HEK293T (cell line): ENCODE measurements around the gene TMED4.

Experiments
- CTCF ChIA-PET: fragments of 350-600 bp; formaldehyde crosslinking; extraction: SDS; loops from one replicate; lab custom pipeline; 2021; ENCODE audit warnings: antibody characterized with exemption, inconsistent platforms; lab: Yijun Ruan, JAX
- POLR2A ChIA-PET: fragments of 350-600 bp; formaldehyde crosslinking; extraction: SDS; loops from one replicate; lab custom pipeline; 2020; ENCODE audit warnings: antibody characterized with exemption, inconsistent platforms; lab: Yijun Ruan, JAX
- DNase-seq: peaks from one replicate; pipeline ENCODE4 v3.0.0; 2012; ENCODE audit warnings: mixed read lengths; ENCODE audit errors: extremely low spot score
- ARNT ChIP-seq: fragments of 450-650 bp; IDR thresholded peaks from 2 replicates; pipeline ENCODE4 v1.6.1; 2017; ENCODE audit warnings: mild to moderate bottlenecking
- BHLHE40 ChIP-seq: fragments of 450-650 bp; IDR thresholded peaks from 2 replicates; pipeline ENCODE4 v1.6.1; 2016; ENCODE audit warnings: mild to moderate bottlenecking, moderate library complexity, borderline replicate concordance
- CTBP1 ChIP-seq: fragments of 450-650 bp; IDR thresholded peaks from 2 replicates; pipeline ENCODE4 v1.6.1; 2016; ENCODE audit warnings: borderline replicate concordance
- ELF4 ChIP-seq: fragments of 450-650 bp; IDR thresholded peaks from 2 replicates; pipeline ENCODE4 v1.6.1; 2017; ENCODE audit warnings: antibody characterized with exemption
- FOXA1 ChIP-seq: fragments of 450-650 bp; IDR thresholded peaks from 2 replicates; pipeline ENCODE4 v1.6.1; 2016; ENCODE audit warnings: mild to moderate bottlenecking
- FOXK2 ChIP-seq: fragments of 450-650 bp; IDR thresholded peaks from 2 replicates; pipeline ENCODE4 v1.6.1; 2016; ENCODE audit warnings: mild to moderate bottlenecking
- FOXM1 ChIP-seq: fragments of 450-650 bp; IDR thresholded peaks from 2 replicates; pipeline ENCODE4 v1.6.1; 2017; ENCODE audit warnings: mild to moderate bottlenecking, borderline replicate concordance
- HDGF ChIP-seq: fragments of 450-650 bp; IDR thresholded peaks from 2 replicates; pipeline ENCODE4 v1.6.1; 2017; ENCODE audit warnings: antibody characterized with exemption, borderline replicate concordance
- L3MBTL2 ChIP-seq: fragments of 450-650 bp; conservative IDR thresholded peaks from 2 replicates; pipeline ENCODE4 v1.6.1; 2016; ENCODE audit warnings: mild to moderate bottlenecking
- LEF1 ChIP-seq: fragments of 450-650 bp; IDR thresholded peaks from 2 replicates; pipeline ENCODE4 v1.6.1; 2017; ENCODE audit warnings: mild to moderate bottlenecking, borderline replicate concordance
- NFRKB ChIP-seq: fragments of 450-650 bp; IDR thresholded peaks from 2 replicates; pipeline ENCODE4 v1.6.1; 2016; ENCODE audit warnings: mild to moderate bottlenecking, moderate library complexity
- SP1 ChIP-seq: fragments of 450-650 bp; IDR thresholded peaks from 2 replicates; pipeline ENCODE4 v1.6.1; 2017
- SUZ12 ChIP-seq: fragments of 450-650 bp; IDR thresholded peaks from 2 replicates; pipeline ENCODE4 v1.6.1; 2016; ENCODE audit warnings: mild to moderate bottlenecking
- TARDBP ChIP-seq: fragments of 450-650 bp; IDR thresholded peaks from 2 replicates; pipeline ENCODE4 v1.6.1; 2016
- ZNF384 ChIP-seq: fragments of 450-650 bp; IDR thresholded peaks from 2 replicates; pipeline ENCODE4 v1.6.1; 2016
- TF ChIP-seq, protein P1 (sequence below): fragments of 450-650 bp; IDR thresholded peaks from 2 replicates; pipeline ENCODE4 v1.6.1; 2016

Gene TMED4

DNA sequence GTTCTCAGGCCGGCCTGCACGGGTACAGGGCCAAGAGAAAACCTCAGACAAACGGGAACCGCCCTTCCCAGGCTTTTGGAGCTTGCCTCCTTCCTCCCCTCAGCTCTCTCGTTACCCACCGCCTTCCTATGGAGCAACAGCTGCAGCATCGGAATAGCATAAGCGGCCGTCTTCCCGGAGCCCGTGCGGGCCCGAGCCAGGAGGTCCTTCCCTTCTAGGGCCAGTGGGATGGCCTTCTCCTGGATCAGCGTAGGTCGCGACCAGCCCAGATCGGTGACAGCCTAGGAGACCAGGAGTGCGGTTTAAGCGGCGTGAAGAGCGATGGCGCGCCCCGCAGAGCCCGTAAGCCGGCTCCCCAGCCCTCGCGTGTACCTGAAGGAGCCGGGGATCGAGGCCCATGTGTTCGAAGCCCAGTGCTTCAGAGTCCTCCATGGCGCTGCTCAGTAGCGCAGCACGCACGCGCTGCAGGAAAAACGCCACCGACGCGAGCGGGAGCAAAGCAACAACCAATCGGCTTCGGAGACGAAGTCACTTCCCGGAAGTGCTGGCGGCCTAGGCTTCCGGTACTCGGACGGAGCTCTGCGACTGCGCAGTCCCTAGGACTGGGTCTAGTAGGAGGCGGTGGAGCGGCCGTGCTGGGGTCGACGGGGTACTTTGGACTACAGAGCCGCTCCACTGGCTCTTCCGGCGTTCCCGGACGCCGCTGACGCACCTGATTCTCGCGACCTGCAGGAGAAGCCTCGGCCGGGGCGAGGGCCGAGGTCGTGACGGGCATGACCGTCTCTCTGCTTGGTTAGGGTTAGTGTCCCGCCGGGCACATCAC lies 8.4 kb downstream of the TMED4 start, which contains the start of gene DDX56:
TSS of gene DDX56 (minus strand) at position 445 of the 823 bp plus-strand sequence. CDS start at position 432, 13 bp downstream.
- CTCF ChIA-PET, result interaction anchor here (0.7 to 1.4 kb wide), 3 partner anchors 8 to 44 kb away, joined by 3 to 5 read pairs (median 5); no protein-coding TSS in a partner anchor
- TF ChIP-seq FOXA1 (no peak), L3MBTL2 (peak; percentile 99), SP1 (no peak), SUZ12 (no peak), ELF4 (peak; percentile 95), CTBP1 (no peak)
- POLR2A ChIA-PET, result interaction anchor here (0.6 to 3.1 kb wide), 32 partner anchors 8 to 563 kb away, joined by 3 to 41 read pairs (median 3); partner anchors contain the start of genes H2AZ2, NPC1L1, NUDCD3 and OGDH
- peak; percentile 95 for DNase-seq

DNA sequence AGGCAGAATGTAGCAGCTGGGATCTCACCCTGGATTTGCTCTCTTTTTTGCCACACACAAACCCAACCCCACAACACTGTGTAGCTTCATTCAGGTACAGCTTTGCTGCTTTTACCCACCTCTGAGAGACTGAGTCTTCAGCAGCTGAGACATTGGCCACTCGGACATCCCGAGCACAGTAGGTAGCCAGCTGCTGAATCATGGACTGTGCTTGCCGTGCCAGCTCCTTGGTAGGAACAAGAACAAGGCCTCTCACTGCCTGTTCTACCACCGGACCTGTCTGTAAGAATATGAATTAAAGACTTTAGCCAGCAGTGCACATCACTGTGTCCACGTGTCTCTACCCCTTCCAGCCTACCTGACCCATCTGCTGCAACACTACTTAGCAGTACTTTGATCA lies 9.3 kb downstream of the TMED4 start:
- no peak for DNase-seq
- ChIA-PET POLR2A (interaction anchor here (1.1 to 3.1 kb wide), 7 partner anchors 8 to 282 kb away, joined by 3 to 41 read pairs (median 4); partner anchors contain the start of gene TMED4), CTCF (interaction anchor here (1.4 kb wide), 1 partner anchor 16 kb away, joined by 5 read pairs; no protein-coding TSS in a partner anchor)
- TF ChIP-seq ARNT (no peak), SUZ12 (no peak), ELF4 (no peak), NFRKB (no peak), FOXK2 (no peak), HDGF (no peak), BHLHE40 (no peak)

DNA sequence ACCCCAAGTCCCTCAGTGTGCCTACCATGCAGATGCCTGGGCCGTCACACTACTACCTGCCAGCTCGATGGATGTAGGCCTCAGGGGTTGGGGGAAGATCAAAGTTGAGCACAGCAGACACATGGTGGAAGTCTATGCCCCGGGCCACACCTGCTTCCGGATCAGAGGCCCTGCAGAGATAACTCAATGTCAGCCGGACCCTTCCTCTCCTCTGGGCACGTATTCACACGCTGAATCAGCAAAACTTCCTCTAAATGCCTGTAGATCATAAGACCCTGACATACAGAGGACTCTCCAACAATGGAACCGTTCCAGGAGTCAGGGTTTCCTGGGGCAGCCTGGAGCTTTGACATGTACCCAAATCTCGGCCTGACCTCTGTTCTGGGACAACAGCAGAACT lies 12.1 kb downstream of the TMED4 start:
- no peak for TF ChIP-seq TARDBP
- no peak for TF ChIP-seq ELF4
- no peak for TF ChIP-seq BHLHE40
- TF ChIP-seq L3MBTL2, result no peak
- TF ChIP-seq SUZ12, result no peak
- no peak for TF ChIP-seq FOXM1
- TF ChIP-seq FOXA1, result no peak
- no peak for TF ChIP-seq FOXK2
- TF ChIP-seq CTBP1, result no peak
- TF ChIP-seq, protein P1, sequence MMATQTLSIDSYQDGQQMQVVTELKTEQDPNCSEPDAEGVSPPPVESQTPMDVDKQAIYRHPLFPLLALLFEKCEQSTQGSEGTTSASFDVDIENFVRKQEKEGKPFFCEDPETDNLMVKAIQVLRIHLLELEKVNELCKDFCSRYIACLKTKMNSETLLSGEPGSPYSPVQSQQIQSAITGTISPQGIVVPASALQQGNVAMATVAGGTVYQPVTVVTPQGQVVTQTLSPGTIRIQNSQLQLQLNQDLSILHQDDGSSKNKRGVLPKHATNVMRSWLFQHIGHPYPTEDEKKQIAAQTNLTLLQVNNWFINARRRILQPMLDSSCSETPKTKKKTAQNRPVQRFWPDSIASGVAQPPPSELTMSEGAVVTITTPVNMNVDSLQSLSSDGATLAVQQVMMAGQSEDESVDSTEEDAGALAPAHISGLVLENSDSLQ, result no peak
- no peak for TF ChIP-seq ARNT
- no peak for TF ChIP-seq LEF1
- TF ChIP-seq HDGF, result no peak
- TF ChIP-seq NFRKB, result no peak
- no peak for TF ChIP-seq ZNF384
- no peak for TF ChIP-seq SP1
- ChIA-PET POLR2A (interaction anchor here (1.1 to 1.9 kb wide), 2 partner anchors 8 to 12 kb away, joined by 3 to 9 read pairs; partner anchors contain the start of gene TMED4), CTCF (no interaction called here)
- no peak for DNase-seq

DNA sequence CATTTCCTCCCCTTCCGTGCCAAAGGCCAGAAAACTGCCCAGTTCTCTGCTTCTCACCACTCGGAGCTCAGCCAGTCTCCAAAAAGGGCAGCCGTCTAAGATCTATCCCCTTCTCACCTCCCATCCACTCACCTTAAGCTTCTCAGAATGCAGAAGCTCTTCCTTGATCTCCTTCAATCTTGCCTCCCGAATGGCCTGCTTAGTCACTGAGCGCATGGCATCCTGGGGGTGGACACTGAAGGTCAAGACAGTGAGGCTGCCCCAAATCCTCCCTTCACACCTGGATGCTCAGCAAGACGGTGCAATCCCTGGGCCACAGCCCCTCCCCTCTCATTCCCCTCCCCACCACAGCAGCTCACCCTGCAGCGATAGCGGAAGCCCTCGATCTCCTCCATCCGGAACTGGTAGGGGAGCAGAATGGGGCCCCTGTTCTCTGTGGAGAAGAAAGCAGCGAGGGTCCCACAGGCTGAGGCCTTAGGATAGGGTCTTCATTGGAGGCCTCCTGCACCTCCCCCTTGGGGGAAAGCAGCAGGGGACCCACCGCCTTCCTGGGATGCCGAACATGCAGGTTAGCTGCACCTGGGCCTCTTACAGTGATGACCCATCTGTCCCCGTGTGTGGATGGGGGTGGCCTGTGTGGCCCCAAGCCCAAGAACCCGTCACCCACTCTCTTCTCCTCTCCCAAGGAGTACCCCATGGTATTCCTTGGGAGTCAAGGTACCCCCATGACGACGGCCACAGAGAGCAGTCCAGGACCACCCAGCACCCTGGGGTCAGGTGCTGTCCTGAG lies 13.1 kb downstream of the TMED4 start:
- ChIA-PET POLR2A (interaction anchor here (1.0 to 1.9 kb wide), 3 partner anchors 13 to 279 kb away, joined by 3 to 9 read pairs (median 3); partner anchors contain the start of genes H2AZ2 and TMED4), CTCF (no interaction called here)
- TF ChIP-seq L3MBTL2, result no peak
- no peak for TF ChIP-seq FOXM1
- no peak for TF ChIP-seq ELF4
- no peak for TF ChIP-seq NFRKB
- no peak for TF ChIP-seq LEF1
- TF ChIP-seq, protein P1, result no peak
- no peak for DNase-seq

DNA sequence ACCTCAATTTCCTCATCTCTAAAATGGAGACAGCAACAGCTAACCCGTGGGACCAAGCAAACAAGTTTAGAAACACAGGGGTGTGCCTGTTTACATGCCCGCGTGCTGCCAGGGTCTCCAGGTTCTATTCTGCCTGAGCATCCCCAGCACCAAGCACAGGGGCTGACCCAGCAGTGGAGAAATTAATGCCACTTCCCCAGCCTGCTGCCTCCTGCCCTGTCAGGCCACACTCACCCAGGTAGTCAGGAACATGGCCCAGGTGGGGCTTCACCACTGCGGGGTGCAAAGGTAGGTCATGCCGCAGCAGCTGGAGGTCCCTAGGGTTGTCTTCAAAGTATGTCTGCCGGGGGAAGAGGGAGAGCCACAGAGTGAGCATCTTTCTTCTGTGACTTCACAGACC lies 14.1 kb downstream of the TMED4 start:
- ChIA-PET POLR2A (interaction anchor here (0.9 to 1.6 kb wide), 4 partner anchors 15 to 280 kb away, joined by 3 read pairs; partner anchors contain the start of genes H2AZ2 and OGDH), CTCF (interaction anchor here (1.1 kb wide), 1 partner anchor 327 kb away, joined by 4 read pairs; no protein-coding TSS in a partner anchor)
- TF ChIP-seq SP1, result no peak
- TF ChIP-seq FOXA1, result no peak
- TF ChIP-seq ZNF384, result no peak
- TF ChIP-seq FOXM1, result no peak
- no peak for TF ChIP-seq TARDBP
- no peak for TF ChIP-seq L3MBTL2
- TF ChIP-seq BHLHE40, result no peak
- TF ChIP-seq ELF4, result no peak
- no peak for TF ChIP-seq HDGF
- TF ChIP-seq CTBP1, result no peak
- no peak for TF ChIP-seq LEF1
- TF ChIP-seq ARNT, result no peak
- no peak for TF ChIP-seq NFRKB
- TF ChIP-seq, protein P1, result no peak
- TF ChIP-seq FOXK2, result no peak
- no peak for DNase-seq
